Hepatocyte (in vitro differentiated cells): ENCODE data around the gene SORCS2.

Experiments
- EZH2 ChIP-seq: fragments of 200-600 bp; sonication (generic); IDR thresholded peaks from 2 replicates; pipeline ENCODE4 v1.6.1; 2016; ENCODE audit warnings: antibody characterized with exemption, mild to moderate bottlenecking, borderline replicate concordance
- TF ChIP-seq, protein P1 (sequence below): fragments of 200-600 bp; sonication (generic); IDR thresholded peaks from 2 replicates; pipeline ENCODE4 v1.5.1; 2016; ENCODE audit warnings: antibody characterized with exemption, mild to moderate bottlenecking; ENCODE audit not compliant: poor library complexity

DNA sequence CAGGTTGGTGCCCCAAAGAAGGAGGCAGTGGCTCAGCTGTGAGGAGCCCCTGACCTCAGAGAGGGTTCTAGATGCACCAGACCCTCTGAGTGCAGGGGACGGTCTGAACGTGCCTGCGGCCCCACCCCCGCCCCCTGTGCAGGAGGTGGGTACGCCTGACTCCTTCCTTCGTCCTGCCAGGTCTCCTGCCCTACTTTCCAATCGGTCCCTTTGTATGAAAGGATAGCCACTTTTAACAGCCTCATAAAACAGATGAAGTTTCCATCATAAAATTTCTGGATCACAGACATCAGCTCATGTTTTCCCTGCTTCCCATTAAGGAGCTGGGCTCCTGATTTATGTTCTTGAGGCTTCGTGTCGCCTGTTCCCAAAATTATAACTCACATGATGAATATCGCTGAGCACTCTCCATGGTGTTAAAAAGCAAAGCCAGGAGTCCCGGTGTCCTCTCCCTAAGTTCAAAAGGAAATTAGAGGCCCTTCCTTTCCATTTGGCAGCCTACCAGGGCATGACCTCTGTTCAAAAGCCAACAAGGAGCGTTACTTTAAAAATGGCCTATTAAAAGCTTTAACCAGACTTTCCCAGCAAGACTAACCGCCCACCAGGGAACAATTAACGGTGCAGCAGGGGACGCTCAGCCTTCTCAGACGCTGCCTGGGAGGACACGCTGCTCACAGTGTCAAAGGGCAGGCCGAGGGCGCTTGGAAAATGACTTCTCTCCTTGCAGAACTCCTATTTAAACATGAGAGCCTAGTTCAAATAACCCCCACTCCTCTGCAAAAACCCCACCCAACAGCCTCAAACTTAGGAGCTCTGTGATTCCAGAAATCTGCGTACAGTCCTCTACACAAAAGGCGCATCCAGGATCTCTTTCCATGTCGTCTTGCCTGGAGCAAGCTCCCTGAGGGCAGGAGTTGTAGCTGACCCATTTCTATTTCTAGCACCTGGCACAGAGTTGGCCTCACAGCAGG is 565.4 kb downstream of the SORCS2 start:
- TF ChIP-seq, protein P1, sequence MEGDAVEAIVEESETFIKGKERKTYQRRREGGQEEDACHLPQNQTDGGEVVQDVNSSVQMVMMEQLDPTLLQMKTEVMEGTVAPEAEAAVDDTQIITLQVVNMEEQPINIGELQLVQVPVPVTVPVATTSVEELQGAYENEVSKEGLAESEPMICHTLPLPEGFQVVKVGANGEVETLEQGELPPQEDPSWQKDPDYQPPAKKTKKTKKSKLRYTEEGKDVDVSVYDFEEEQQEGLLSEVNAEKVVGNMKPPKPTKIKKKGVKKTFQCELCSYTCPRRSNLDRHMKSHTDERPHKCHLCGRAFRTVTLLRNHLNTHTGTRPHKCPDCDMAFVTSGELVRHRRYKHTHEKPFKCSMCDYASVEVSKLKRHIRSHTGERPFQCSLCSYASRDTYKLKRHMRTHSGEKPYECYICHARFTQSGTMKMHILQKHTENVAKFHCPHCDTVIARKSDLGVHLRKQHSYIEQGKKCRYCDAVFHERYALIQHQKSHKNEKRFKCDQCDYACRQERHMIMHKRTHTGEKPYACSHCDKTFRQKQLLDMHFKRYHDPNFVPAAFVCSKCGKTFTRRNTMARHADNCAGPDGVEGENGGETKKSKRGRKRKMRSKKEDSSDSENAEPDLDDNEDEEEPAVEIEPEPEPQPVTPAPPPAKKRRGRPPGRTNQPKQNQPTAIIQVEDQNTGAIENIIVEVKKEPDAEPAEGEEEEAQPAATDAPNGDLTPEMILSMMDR: no peak
- no peak for TF ChIP-seq EZH2
